Urothelium cell line (cell line): ENCODE results near the gene FAM43A.

Source experiments
- DNase-seq: peaks from one replicate; pipeline ENCODE4 v3.0.0; 2011; ENCODE audit warnings: low spot score, mixed read lengths
- FAIRE-seq: peaks from 2 replicates; lab custom pipeline; 2011; peaks lifted over from hg19 to GRCh38; lab: Jason Lieb, UNC

Gene FAM43A

DNA sequence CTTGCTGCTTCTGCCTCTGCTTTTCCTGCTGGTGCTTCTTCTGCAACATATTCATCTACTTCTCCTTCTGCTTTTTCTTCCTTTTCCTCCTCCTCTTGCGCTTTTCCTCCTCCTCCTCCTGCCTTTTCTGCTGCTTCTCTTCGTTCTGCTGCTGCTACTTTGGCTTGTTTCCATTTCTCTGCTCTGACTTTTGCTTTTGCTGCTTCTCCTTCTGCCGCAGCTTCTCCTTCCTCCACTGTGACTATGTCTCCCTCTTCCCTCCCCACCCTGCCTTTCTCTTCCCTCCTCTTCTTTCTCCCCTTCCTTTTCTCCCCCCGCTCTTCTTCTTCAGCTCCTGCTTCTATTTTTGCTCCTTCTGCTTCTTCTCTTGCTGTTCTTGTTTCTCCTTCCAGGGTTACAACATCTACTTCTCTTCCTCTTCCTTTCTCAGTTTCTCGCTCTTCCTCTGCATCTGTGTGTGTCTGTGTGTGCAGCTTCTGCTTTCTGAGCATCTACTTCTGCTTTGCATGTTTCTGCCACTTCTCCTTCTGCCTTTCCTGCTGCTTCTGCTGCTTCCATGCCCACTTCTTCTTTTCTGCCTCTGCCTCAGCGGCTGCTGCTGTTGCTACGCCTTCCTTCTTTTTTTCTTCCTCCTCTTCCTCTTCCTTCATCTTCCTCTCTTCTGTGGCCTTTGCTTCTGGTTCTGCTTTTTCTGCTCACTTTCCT, 51.4 kb downstream of the FAM43A start:
- DNase-seq (no peak), FAIRE-seq (no peak)
